Measurements from ENCODE around the gene DAGLB. TPM values are rescaled to one million over a fixed set of nuclear protein-coding genes. Genes with fewer than 3 reads are reported as not detected.

The DAGLB gene
- total RNA-seq, 1 experiment from 2014 or later = 22.3 TPM

- intact Hi-C loops (cut with micrococcal nuclease; ENCODE audit: unreplicated experiment) = no loop called here
- in situ Hi-C loops (cut with HindIII; ENCODE audit: low pct_unique_long_range_greater_than_20kb, low sequenced_read_pairs) = no loop called here
- H3K9me3 ChIP-seq (ENCODE audit: control insufficient read depth, insufficient read depth, low read depth, low read length) = no peaks in the 10 kb centered on the region
- no peak for ATAC-seq
- H3K27me3 ChIP-seq (ENCODE audit: control insufficient read depth, insufficient read depth, low read length) = no peaks in the 10 kb centered on the region
- TF ChIP-seq SIN3A (IDR thresholded peaks at IDR 0.05; ENCODE audit: borderline replicate concordance, insufficient read depth, low read depth, low read length) (no peak), CTCF (IDR thresholded peaks at IDR 0.05) (no peak), POLR2AphosphoS5 (IDR thresholded peaks at IDR 0.05; ENCODE audit: low read depth, low read length) (no peak), REST (IDR thresholded peaks at IDR 0.05; ENCODE audit: insufficient read depth in 1 of 2, low read depth in 2 of 2, low read length in 1 of 2) (no peak), TCF7L2 (IDR thresholded peaks at IDR 0.05; ENCODE audit: low read depth, low read length) (no peak)
- no peak overlapping the region for H3K4me3 ChIP-seq (ENCODE audit: low read depth in 2 of 2, low read length in 2 of 2)
- peaks cover 19% of the 10 kb centered on the region for H3K36me3 ChIP-seq (ENCODE audit: control insufficient read depth, insufficient read depth, low read length)
- H3K4me1 ChIP-seq (ENCODE audit: control insufficient read depth, insufficient read depth, low read length) = no peaks in the 10 kb centered on the region; the same call in 1 of the 2 replicates
- no peak overlapping the region for H3K27ac ChIP-seq (ENCODE audit: low read length)
- no TSS peak for BruUV-seq (replicated peaks)
- CTCF ChIA-PET = no interaction called here
- POLR2A ChIA-PET = no interaction called here
- no peak for DNase-seq (ENCODE audit: low read depth, low spot score)
Observed at GRCh38 chr7:6407434-6407833, 40.3 kb downstream of the DAGLB start.

GRCh38 chr7:6406121-6406520 is 41.6 kb downstream of the DAGLB start:
- Histone ChIP-seq H3K36me3 (ENCODE audit: control insufficient read depth, insufficient read depth, low read length) (peaks cover 23% of the 10 kb centered on the region), H3K27ac (ENCODE audit: low read length) (no peak overlapping the region), H3K4me3 (ENCODE audit: low read depth in 2 of 2, low read length in 2 of 2) (no peak overlapping the region), H3K9me3 (ENCODE audit: control insufficient read depth, insufficient read depth, low read depth, low read length) (no peaks in the 10 kb centered on the region), H3K27me3 (ENCODE audit: control insufficient read depth, insufficient read depth, low read length) (no peaks in the 10 kb centered on the region), H3K4me1 (ENCODE audit: control insufficient read depth, insufficient read depth, low read length) (no peaks in the 10 kb centered on the region; the same call in 1 of the 2 replicates)
- ChIA-PET POLR2A (interaction anchor here (0.6 kb wide), 1 partner anchor 65 kb away, joined by 3 read pairs; no protein-coding TSS in a partner anchor), CTCF (no interaction called here)
- in situ Hi-C loops (cut with HindIII; ENCODE audit: low pct_unique_long_range_greater_than_20kb, low sequenced_read_pairs) (no loop called here), intact Hi-C loops (cut with micrococcal nuclease; ENCODE audit: unreplicated experiment) (no loop called here)
- no peak for ATAC-seq
- no TSS peak for BruUV-seq (replicated peaks)
- no peak for TF ChIP-seq SIN3A (IDR thresholded peaks at IDR 0.05; ENCODE audit: borderline replicate concordance, insufficient read depth, low read depth, low read length)
- TF ChIP-seq CTCF (IDR thresholded peaks at IDR 0.05) = no peak
- TF ChIP-seq TCF7L2 (IDR thresholded peaks at IDR 0.05; ENCODE audit: low read depth, low read length) = no peak
- no peak for TF ChIP-seq POLR2AphosphoS5 (IDR thresholded peaks at IDR 0.05; ENCODE audit: low read depth, low read length)
- DNase-seq (ENCODE audit: low read depth, low spot score) = no peak

All from Panc1 (cell line).